NCI-H2227 (cell line): ENCODE results near the gene ARMC6.
"Not testable (repeated sequence)": the region's sequence is repeated elsewhere in the genome, so short reads cannot be mapped to it uniquely, and the experiment has no call there.

Source experiments
- DNase-seq: peaks from one replicate; lab custom pipeline; 2025; ENCODE audit not compliant: unreplicated experiment; lab: John Stamatoyannopoulos, UW

The ARMC6 gene

DNA sequence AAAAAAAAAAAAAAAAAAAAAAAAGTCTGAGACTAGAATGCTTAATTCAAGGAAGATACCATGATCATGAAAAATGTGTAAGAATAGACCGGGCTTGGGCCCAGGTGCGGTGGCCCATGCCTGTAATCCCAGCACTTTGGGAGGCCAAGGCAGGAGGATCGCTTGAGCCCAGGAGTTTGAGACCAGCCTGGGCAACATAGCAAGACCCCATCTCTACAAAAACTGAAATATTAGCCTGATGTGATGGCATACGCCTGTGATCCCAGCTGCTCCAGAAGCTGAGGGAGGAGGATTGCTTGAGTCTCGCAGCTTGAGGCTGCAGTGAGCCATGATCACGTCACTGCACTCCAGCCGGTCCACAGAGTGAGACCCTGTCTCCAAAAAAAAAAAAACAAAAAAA lies 73.5 kb downstream of the ARMC6 start:
- DNase-seq = not testable (repeated sequence)

GRCh38 chr19:19107654-19108053 lies 74.3 kb downstream of the ARMC6 start:
- DNase-seq = no peak
